NB4 (cell line): ENCODE measurements around the gene CCN6.

ENCODE experiments used
- POLR2A ChIP-seq: IDR thresholded peaks from 2 replicates; pipeline ENCODE4 v1.6.1; 2011; ENCODE audit warnings: mild to moderate bottlenecking; ENCODE audit not compliant: insufficient read length; ENCODE audit errors: extremely low read depth
- TF ChIP-seq, protein P1 (sequence below): IDR thresholded peaks from one replicate; pipeline ENCODE4 v1.5.1; 2012; ENCODE audit warnings: low read depth, low read length

DNA sequence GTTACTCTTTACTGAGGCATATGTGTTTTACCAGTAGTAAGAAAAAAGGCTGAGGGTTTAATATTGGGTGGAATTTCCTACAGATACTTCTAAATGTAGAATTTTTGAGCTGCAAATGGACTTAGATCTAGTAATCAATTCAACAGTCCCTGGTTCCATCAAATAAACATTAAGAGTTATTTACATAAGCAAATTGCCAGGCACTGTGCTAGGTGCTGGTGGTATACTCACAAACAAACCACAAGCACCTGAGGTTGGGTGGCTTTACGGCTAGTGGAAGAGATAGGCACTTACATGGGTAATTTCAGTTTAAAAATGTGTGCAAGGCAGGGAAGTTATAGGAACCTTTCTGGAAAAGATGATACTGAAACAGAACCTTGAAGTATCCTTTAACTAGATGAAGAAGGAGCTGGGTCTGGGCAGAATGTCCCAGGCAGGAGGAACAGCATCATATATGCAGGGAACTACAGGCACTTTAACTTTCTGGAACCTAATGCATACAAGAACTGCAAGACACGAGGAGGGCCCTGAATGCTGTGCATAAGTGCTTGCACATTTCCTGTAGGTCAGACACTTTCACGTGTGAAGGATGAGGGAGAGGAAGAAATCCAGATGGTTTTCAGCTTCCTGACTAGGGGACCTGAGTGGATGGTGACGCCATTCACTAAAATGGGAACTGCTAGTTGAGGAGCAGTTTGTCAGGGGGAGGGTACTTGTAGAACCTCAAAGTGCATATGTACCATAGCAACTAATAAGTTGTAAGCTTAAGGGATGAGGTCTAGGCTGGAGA is 4.5 kb downstream of the CCN6 start:
- TF ChIP-seq, protein P1, sequence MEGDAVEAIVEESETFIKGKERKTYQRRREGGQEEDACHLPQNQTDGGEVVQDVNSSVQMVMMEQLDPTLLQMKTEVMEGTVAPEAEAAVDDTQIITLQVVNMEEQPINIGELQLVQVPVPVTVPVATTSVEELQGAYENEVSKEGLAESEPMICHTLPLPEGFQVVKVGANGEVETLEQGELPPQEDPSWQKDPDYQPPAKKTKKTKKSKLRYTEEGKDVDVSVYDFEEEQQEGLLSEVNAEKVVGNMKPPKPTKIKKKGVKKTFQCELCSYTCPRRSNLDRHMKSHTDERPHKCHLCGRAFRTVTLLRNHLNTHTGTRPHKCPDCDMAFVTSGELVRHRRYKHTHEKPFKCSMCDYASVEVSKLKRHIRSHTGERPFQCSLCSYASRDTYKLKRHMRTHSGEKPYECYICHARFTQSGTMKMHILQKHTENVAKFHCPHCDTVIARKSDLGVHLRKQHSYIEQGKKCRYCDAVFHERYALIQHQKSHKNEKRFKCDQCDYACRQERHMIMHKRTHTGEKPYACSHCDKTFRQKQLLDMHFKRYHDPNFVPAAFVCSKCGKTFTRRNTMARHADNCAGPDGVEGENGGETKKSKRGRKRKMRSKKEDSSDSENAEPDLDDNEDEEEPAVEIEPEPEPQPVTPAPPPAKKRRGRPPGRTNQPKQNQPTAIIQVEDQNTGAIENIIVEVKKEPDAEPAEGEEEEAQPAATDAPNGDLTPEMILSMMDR: no peak
- TF ChIP-seq POLR2A: no peak
